Measurements from ENCODE around the gene AGAP1.

Gene AGAP1

GRCh38 chr2:236161082-236161462 lies 667.2 kb downstream of the AGAP1 start:
- no peak for DNase-seq

- DNase-seq: no peak
Measured at GRCh38 chr2:236161531-236161930, 667.7 kb downstream of the AGAP1 start.

DNA sequence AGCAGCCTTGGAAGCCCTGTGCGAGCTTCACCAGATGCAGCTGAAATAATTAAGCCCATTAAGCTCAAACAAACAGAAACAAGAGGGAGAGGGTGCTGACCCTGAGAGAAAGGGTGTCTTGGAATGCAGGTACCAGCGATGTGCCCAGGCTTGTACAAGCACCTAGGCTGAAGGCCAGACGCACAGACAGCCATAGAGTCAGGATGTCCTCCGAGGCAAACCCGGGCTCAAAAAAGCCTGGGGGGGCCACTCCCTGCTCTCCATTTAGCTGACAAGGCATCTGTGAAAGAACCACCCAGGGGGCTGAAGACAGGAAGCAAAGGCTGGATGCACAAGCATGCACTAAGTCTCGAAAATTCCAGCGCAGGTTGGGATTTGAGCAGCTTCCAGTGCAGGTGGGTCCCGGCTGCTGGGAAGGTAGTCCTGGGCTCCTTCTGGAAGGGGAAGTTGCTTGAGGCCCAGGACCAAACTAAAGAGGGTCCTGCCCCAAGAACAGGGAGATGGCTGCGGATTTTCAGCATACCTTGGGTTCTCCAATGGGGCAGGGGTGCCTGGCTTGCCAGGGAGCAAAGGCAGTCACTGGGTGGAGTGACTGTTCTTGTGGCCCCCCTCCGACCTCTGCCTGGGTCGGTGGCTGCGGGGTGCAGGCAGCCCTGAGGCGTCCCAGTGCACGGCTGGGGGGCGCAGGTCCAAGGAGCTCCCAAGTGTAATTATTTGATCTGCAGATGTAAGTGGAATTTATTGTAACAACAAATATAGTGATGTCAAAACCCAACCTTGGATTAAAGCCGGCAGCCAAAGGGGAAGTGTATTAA lies 668.4 kb downstream of the AGAP1 start:
- no peak for DNase-seq

- no peak for DNase-seq
Measured at GRCh38 chr2:236162882-236163470, 669.1 kb downstream of the AGAP1 start.

DNA sequence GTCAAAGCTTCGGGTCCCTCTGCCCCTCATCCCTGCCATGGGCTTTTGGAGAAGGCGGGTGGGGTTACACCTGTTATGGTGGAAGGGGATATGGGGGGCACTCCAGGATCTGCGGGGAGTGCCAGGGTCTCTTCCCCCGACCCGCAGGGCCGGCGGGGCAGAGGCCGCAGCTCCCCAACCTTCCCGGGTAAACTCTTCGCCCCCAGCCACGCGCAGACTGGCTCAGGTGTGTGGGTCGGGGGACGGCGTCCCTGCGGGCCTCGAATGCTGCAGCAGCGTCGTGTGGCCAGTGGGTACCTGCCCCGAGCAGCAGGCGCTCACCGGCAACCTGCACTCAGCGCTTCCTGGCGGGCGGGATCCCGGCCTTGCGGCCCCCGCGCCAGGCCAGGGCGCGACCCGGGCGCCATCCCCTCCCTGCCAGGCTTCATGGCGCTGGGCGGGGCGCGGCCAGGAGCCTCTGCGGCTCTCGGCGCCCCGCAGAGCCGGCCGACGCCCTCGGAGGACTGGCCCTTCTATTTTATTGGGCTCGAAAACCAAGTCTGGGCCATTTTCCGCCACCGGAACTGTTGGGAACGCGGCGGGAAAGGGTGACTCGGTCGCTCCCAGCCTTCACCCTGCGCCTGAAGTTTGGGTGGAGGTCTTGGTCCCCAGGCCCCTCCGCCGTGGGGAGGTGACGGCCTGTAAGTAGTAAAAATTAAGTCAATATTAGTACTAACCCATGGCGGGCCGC lies 669.8 kb downstream of the AGAP1 start:
- no peak for DNase-seq

GRCh38 chr2:236164201-236164924 lies 670.5 kb downstream of the AGAP1 start:
- no peak for DNase-seq

DNA sequence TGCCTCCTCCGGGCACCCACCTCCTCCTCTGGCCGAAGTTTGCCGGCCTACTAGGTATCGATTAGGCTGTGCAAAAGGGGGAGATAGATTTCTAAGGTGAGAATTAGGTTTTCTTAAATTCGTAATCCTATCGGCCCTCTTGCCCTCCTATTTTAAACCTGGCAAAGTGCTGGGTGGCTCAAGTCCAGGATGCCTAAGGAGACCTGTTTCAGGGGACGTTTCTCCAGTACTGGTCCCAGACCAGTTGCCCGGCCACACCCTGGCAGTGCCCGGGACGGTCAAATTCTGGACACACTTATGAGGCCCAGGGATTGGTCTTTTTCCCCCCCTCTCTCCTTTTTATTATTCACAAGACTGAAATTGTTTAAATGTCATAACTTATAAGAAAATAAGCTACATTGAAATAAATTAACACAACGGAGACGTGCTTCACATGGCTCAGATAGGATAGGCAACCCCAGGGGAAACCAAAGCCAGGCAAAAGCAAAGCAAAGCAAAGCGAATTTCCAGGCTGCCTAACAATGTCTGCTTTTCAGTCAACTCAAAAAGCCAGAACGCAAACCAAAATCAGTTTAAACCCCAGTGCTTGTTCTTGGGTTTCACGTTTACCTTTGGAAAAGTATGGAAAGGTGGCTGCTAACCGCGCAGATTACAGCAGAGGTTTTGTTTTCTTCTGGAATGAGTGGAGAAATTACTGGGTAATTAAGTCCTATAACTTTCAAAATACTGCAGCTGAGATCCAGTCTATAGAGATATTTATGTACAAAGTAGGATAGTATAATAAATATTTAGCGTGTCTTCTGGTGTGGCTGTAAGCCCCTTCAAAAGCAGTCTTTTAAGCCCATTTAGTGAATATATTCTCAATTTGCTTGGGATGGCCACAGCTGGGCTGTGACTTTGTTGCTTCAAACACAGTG lies 671.3 kb downstream of the AGAP1 start:
- no peak for DNase-seq

DNA sequence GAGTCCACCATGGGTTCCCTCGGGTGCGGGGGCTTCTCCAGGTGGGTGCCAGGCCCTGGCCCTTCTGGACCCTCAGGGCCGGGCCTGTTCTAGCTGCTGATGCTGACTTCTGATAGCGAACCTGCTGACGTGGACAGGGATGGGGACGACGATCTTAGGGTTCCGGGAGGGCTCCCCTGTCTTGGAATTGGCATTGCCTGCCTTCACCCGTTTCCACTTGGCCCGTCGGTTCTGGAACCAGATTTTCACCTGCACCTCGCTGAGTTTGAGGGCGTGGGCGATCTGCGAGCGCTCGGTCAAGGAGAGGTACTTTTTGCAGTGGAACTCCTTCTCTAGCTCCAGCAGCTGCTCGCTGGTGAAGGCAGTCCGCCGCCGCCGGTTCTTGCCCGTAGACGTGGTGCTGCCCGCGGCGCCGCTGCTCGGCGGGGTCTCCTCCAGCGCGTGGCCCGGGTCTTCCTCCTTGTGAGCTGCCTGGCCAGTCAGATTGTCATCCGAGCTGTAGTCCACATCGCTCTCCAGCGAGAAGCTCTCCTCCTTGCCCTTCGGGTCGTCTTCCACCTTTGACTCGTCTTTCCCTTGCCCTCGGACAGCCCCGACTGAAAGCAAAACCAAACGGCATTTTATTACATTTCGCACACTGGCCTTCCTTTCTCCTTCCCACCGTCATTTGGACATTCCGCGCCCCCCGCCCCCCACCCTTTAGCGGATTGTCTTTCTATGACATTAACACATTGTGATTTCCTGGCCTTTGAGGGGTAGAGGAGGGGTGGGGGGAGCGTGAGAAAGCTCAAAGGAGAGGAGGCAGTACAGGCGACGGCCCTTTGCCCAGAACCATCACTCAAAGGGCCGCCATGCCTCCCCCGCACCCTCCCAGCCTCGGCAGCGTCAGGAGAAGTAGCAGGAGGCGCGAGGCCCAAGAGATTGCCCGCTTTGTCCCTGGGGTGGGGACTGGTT lies 672.3 kb downstream of the AGAP1 start:
- no peak for DNase-seq

- no peak for DNase-seq
Measured at GRCh38 chr2:236166796-236167296, 673.0 kb downstream of the AGAP1 start.

DNA sequence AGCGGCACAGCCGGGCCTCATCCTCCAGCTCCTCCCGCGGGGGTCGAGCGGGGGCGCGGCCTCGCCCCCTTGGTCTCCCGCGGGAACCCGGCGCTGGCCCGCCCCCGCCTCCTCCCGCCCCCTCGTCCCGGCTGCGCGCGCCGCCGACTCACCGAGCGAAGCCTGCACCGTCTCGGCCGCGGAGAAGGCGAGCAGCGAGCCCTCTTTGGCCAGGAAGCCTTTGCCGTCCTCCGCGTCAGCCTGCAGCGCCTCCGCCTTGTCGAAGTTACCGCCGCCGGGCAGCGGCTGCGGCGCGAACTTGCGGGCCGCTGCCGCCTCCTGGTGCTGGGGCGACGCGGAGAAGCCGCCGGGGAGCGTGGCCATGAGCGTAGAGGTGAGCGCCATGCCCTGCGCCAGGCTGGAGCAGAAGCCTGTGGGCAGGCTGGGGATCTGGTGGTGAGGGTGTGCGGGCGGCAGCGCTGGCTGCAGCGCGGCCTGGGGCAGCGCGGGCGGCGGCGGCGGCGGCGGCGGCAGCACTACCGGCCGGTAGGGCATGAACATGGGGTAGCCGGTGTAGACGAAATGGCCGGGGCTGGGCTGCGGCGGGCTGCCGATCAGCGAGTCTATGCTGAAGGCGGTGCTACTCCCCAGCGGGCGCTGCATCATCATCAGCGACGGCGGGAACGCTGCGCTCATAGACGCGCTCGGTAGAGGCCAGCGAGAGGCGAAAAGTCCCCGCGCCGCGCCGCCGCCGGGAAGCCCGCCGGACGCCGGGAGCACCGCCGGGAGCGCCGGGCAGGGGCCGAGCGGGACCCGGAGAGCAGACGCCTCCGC lies 673.7 kb downstream of the AGAP1 start:
- no peak for DNase-seq

- no peak for DNase-seq
Measured at GRCh38 chr2:236168110-236169080, 674.6 kb downstream of the AGAP1 start, which contains the start of gene GBX2. Gene GBX2, minus strand, starts transcription at chr2:236168386. Its CDS starts 415 bp downstream, at chr2:236167971.

- DNase-seq: no peak
Measured at GRCh38 chr2:236169151-236169721, 675.4 kb downstream of the AGAP1 start.

DNA sequence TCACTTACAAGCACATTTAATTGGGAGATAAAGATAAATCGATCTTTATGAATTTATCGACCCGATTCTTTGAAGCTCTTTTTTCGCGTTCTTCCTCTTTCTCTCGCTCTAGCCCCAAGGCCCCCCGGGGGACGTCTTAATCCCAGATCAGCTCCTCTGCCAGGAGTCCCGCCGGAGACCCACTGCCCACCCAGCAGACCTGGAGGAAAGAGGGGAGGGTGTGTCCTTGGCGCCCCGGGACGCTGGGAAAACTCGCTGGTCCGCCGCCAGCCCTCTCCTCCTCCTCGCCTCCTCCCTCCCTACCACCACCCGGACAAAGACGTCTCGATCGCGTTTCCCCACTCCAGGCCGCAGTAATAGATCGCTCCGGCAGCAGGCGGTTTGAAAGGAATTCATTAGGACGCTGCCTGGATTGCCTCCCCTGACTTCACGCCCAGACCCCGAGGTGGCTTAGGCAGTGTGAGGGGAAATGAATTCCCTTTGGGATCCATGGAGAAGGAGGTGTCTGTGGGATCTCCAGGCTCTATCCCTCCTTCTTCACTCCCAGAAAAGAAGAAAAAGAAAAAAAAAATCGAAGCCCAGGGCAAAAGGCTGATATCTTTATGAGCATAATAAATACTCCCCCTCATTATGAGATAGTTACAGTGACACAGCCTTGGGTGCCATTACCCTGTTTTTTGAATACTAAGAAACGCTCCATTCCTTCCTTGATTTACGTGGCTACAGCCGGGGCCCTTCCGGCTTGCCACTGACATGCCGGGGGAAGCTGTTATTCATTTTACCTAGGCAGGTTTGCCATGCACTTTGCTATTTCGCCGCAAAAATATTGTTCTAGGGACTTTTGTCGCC lies 676.1 kb downstream of the AGAP1 start:
- no peak for DNase-seq

DNA sequence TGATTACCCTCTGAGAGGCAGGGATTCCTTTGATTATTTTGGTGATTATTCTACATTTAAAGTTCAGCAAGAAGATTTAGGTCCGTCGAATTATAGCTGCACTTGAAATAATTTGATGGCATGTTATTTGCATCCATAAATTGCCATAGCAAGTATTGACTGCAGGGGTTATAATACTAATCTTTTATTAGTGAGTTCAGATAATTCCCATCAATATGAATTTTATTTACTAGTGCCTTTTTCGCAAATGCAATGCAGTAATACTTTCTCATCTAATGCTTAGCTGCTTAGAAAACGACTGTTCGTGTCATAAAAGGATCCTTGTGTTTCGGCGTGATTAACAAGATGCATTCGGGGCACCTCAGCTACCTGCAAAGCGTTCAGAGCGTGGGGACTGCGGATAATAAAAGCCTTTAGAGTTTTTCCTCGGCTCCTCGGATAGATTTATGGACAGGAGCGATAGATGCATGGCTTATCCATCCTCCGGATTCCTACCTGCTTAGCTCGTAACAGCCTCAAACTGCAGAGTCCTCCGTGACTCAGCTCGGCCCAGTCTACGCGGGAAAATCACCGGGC lies 676.8 kb downstream of the AGAP1 start:
- DNase-seq: no peak

DNA sequence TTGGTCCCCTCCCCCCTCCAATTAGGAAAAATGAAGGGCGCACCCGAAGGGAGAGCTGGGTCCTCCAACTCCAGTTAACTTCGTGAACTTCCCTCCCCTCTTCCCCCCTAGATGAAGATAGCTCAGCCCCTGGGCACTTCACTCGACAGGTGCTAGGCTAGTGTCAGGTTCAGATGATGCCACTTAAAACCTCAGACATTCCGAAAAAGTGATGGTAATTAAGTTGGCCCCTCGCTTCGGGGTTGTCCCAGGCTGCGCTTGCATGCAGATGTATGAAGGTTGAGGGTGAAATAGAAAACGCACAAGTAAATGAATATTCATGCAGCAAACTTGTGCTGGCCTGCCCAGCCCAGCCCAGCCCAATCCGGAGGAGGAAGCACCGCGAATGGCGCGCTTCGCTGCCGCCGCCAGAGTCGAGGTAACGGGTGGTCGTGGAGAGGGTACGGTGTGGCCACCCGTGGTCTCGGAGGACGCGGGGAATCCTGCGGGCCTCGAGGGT lies 677.4 kb downstream of the AGAP1 start:
- no peak for DNase-seq

GRCh38 chr2:236171680-236172254 lies 677.9 kb downstream of the AGAP1 start:
- DNase-seq: no peak
